SK-N-SH (cell line): ENCODE measurements around the gene COBL. TPM values are rescaled to one million over a fixed set of nuclear protein-coding genes. Genes with fewer than 3 reads are reported as not detected.

Experiments
- CTCF ChIA-PET: fragments of 300-600, 350-600 bp; formaldehyde crosslinking; extraction: SDS; loops from one replicate; lab custom pipeline; 2021; lab: Yijun Ruan, JAX
- POLR2A ChIA-PET: fragments of 350-600 bp; sonication (Branson Sonifier 250); formaldehyde crosslinking; extraction: SDS; loops from one replicate; lab custom pipeline; 2020; ENCODE audit warnings: antibody characterized with exemption, inconsistent platforms; lab: Yijun Ruan, JAX
- DNase-seq: peaks from one replicate; pipeline ENCODE4 v3.0.0; 2012
- H2AFZ ChIP-seq: fragments of 200-600 bp; sonication (generic); 2 replicates; pipeline ENCODE4 v1.8.1; 2016; ENCODE audit warnings: antibody characterized with exemption, mild to moderate bottlenecking, low read depth
- H3F3A ChIP-seq: fragments of 200-600 bp; sonication (generic); replicated peaks from 2 replicates; pipeline ENCODE3; 2016; ENCODE audit warnings: antibody characterized with exemption, mild to moderate bottlenecking; ENCODE audit not compliant: insufficient read depth
- H3K27ac ChIP-seq, 2 experiments: fragments of 200-500 bp in 1 of 2; fragments of 200-600 bp in 1 of 2; sonication (Bioruptor generic) in 1 of 2; sonication (generic), shearing (Covaris generic) in 1 of 2; 2 replicates each; pipeline versions ENCODE4 v1.5.1 to v1.6.1; 2014 to 2016; ENCODE audit warnings: low read depth in 2 of 2, inconsistent platforms in 1 of 2, low read length in 1 of 2, mild to moderate bottlenecking in 1 of 2, mixed read lengths in 1 of 2
- H3K27me3 ChIP-seq: fragments of 200-600 bp; sonication (generic), shearing (Covaris generic); 2 replicates; pipeline ENCODE4 v1.6.1; 2016; ENCODE audit warnings: mixed run types; ENCODE audit not compliant: insufficient read depth
- H3K36me3 ChIP-seq, 2 experiments: fragments of 200-500 bp in 1 of 2; fragments of 200-600 bp in 1 of 2; sonication (Bioruptor generic) in 1 of 2; sonication (generic) in 1 of 2; replicated peaks in 1 of 2; 2 replicates each; pipeline versions ENCODE3 to v1.5.1; 2014 to 2016; ENCODE audit warnings: low read length in 1 of 2, mild to moderate bottlenecking in 1 of 2; ENCODE audit not compliant: insufficient read depth in 2 of 2, control insufficient read depth in 1 of 2
- H3K4me1 ChIP-seq, 2 experiments: fragments of 200-500 bp in 1 of 2; fragments of 200-600 bp in 1 of 2; sonication (Bioruptor generic) in 1 of 2; sonication (generic), shearing (Covaris generic) in 1 of 2; 2 replicates each; pipeline versions ENCODE4 v1.5.1 to v1.6.1; 2014 to 2016; ENCODE audit warnings: low read depth in 1 of 2, low read length in 1 of 2, mixed run types in 1 of 2; ENCODE audit not compliant: insufficient read depth in 2 of 2, control insufficient read depth in 1 of 2
- H3K4me2 ChIP-seq: fragments of 200-600 bp; sonication (generic), shearing (Covaris generic); 2 replicates; pipeline ENCODE4 v1.6.1; 2017; ENCODE audit warnings: mixed run types
- H3K4me3 ChIP-seq, 2 experiments: fragments of 200-500 bp in 1 of 2; fragments of 200-600 bp in 1 of 2; sonication (Bioruptor generic) in 1 of 2; sonication (generic), shearing (Covaris generic) in 1 of 2; 2 replicates each; pipeline versions ENCODE4 v1.5.1 to v1.8.1; 2014 to 2016; ENCODE audit warnings: low read depth in 2 of 2, inconsistent platforms in 1 of 2, low read length in 1 of 2, mild to moderate bottlenecking in 1 of 2, mixed read lengths in 1 of 2, moderate library complexity in 1 of 2
- H3K79me2 ChIP-seq: fragments of 200-600 bp; sonication (generic); 2 replicates; pipeline ENCODE4 v1.8.1; 2017; ENCODE audit warnings: mild to moderate bottlenecking; ENCODE audit not compliant: insufficient read depth
- H3K9ac ChIP-seq: fragments of 200-600 bp; sonication (generic); 2 replicates; pipeline ENCODE4 v1.6.1; 2017; ENCODE audit warnings: mixed run types
- H3K9me2 ChIP-seq: fragments of 200-600 bp; sonication (generic); 2 replicates; pipeline ENCODE4 v1.6.1; 2017; ENCODE audit warnings: mixed run types
- H3K9me3 ChIP-seq: fragments of 200-600 bp; sonication (generic); 2 replicates; pipeline ENCODE4 v1.6.1; 2017; ENCODE audit warnings: mixed run types, mild to moderate bottlenecking, moderate library complexity
- H4K20me1 ChIP-seq: fragments of 200-600 bp; sonication (generic); 2 replicates; pipeline ENCODE4 v1.6.1; 2017; ENCODE audit warnings: mild to moderate bottlenecking, mixed run types; ENCODE audit not compliant: insufficient read depth
- ELF1 ChIP-seq: IDR thresholded peaks from 2 replicates; pipeline ENCODE4 v1.4.0; 2012
- EZH2phosphoT487 ChIP-seq: fragments of 200-600 bp; sonication (generic); IDR thresholded peaks from 2 replicates; pipeline ENCODE4 v1.6.1; 2017; ENCODE audit warnings: low read depth, mixed run types, mild to moderate bottlenecking, antibody characterized with exemption, moderate library complexity, borderline replicate concordance
- FOSL2 ChIP-seq: IDR thresholded peaks from 2 replicates; pipeline ENCODE4 v1.4.0; 2012; ENCODE audit warnings: low read depth, mild to moderate bottlenecking, moderate library complexity, borderline replicate concordance
- FOXJ3 ChIP-seq: sonication (generic); formaldehyde crosslinking; IDR thresholded peaks from 2 replicates; pipeline ENCODE4 v1.5.1; 2020; ENCODE audit warnings: mild to moderate bottlenecking, missing genetic modification reagents
- FOXM1 ChIP-seq: IDR thresholded peaks from 2 replicates; pipeline ENCODE4 v1.4.0; 2012; ENCODE audit warnings: low read depth, mild to moderate bottlenecking
- GABPA ChIP-seq: IDR thresholded peaks from 2 replicates; pipeline ENCODE4 v1.4.0; 2012; ENCODE audit warnings: low read depth, mild to moderate bottlenecking
- GATA2 ChIP-seq: sonication (generic); formaldehyde crosslinking; IDR thresholded peaks from 2 replicates; pipeline ENCODE4 v1.5.0; 2020; ENCODE audit warnings: mild to moderate bottlenecking, missing genetic modification reagents
- JUND ChIP-seq: IDR thresholded peaks from 2 replicates; pipeline ENCODE4 v1.4.0; 2012
- MXI1 ChIP-seq: IDR thresholded peaks from 2 replicates; pipeline ENCODE4 v1.6.1; 2012; ENCODE audit warnings: mild to moderate bottlenecking, low read depth, low read length, improper control_type of control experiment
- NRF1 ChIP-seq: IDR thresholded peaks from 2 replicates; pipeline ENCODE4 v1.6.1; 2012; ENCODE audit warnings: low read depth, mild to moderate bottlenecking, low read length
- RAD21 ChIP-seq: IDR thresholded peaks from 2 replicates; pipeline ENCODE4 v1.6.1; 2012; ENCODE audit warnings: mild to moderate bottlenecking, low read length
- RCOR1 ChIP-seq: fragments of 150-350 bp; IDR thresholded peaks from 2 replicates; pipeline ENCODE4 v1.6.1; 2017; ENCODE audit warnings: antibody characterized with exemption, low read length
- RXRA ChIP-seq: IDR thresholded peaks from 2 replicates; pipeline ENCODE4 v1.4.0; 2012; ENCODE audit warnings: low read depth, mild to moderate bottlenecking, borderline replicate concordance
- SMC3 ChIP-seq: IDR thresholded peaks from 2 replicates; pipeline ENCODE4 v1.6.1; 2012; ENCODE audit warnings: low read depth, low read length, improper control_type of control experiment
- TCF12 ChIP-seq: IDR thresholded peaks from 2 replicates; pipeline ENCODE4 v1.4.0; 2012
- USF1 ChIP-seq: IDR thresholded peaks from 2 replicates; pipeline ENCODE4 v1.4.0; 2012; ENCODE audit warnings: low read depth, borderline replicate concordance
- YY1 ChIP-seq: IDR thresholded peaks from 2 replicates; pipeline ENCODE4 v1.4.0; 2012; ENCODE audit warnings: low read depth, mild to moderate bottlenecking
- ZBTB33 ChIP-seq: IDR thresholded peaks from 2 replicates; pipeline ENCODE4 v1.4.0; 2012; ENCODE audit warnings: low read depth, borderline replicate concordance
- WGBS: methylation state at CpG from one replicate; pipeline ENCODE4 v1.1.6; 2017; ENCODE audit warnings: low lambda C conversion rate; 5-methylcytosine and 5-hydroxymethylcytosine counted together
- polyA plus RNA-seq, 3 experiments: library from polyadenylated mRNA; depleted of rRNA; stranded (reverse); fragments of >200 nt; gene quantifications; 2 replicates each; pipeline ENCODE4 v1.2.3, GENCODE V29; 2012
- TF ChIP-seq, protein P1 (sequence below): IDR thresholded peaks from 2 replicates; pipeline ENCODE4; 2012
- TF ChIP-seq, protein P2 (sequence below): fragments of 200-600 bp; sonication (generic); IDR thresholded peaks from 2 replicates; pipeline ENCODE4 v1.6.1; 2017; ENCODE audit warnings: antibody characterized with exemption, mild to moderate bottlenecking, moderate library complexity
- TF ChIP-seq, protein P3 (sequence below): IDR thresholded peaks from 2 replicates; pipeline ENCODE4 v1.4.0; 2012; ENCODE audit warnings: low read depth

COBL gene
- polyA plus RNA-seq, 1 of the 3 experiments (the other 2 are of a cell fraction): under 0.01 TPM

GRCh38 chr7:51321961-51322515 is 5.4 kb upstream of the COBL start:
- no peaks in the 10 kb centered on the region for H3F3A ChIP-seq
- no peaks in the 10 kb centered on the region for H3K4me1 ChIP-seq
- H3K79me2 ChIP-seq: no peaks in the 10 kb centered on the region
- ChIA-PET CTCF (interaction anchor here (1.4 kb wide), 1 partner anchor 161 kb away, joined by 4 read pairs; no protein-coding TSS in a partner anchor), POLR2A (no interaction called here)
- no peak overlapping the region for H3K4me2 ChIP-seq
- H3K27ac ChIP-seq: no peak overlapping the region
- no peak overlapping the region for H3K4me3 ChIP-seq
- no peaks in the 10 kb centered on the region for H3K36me3 ChIP-seq
- no peaks in the 10 kb centered on the region for H3K9me2 ChIP-seq
- H3K9me3 ChIP-seq: no peaks in the 10 kb centered on the region
- TF ChIP-seq TCF12: no peak
- TF ChIP-seq, protein P1, sequence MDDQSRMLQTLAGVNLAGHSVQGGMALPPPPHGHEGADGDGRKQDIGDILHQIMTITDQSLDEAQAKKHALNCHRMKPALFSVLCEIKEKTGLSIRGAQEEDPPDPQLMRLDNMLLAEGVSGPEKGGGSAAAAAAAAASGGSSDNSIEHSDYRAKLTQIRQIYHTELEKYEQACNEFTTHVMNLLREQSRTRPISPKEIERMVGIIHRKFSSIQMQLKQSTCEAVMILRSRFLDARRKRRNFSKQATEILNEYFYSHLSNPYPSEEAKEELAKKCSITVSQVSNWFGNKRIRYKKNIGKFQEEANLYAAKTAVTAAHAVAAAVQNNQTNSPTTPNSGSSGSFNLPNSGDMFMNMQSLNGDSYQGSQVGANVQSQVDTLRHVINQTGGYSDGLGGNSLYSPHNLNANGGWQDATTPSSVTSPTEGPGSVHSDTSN: no peak
- TF ChIP-seq, protein P2, sequence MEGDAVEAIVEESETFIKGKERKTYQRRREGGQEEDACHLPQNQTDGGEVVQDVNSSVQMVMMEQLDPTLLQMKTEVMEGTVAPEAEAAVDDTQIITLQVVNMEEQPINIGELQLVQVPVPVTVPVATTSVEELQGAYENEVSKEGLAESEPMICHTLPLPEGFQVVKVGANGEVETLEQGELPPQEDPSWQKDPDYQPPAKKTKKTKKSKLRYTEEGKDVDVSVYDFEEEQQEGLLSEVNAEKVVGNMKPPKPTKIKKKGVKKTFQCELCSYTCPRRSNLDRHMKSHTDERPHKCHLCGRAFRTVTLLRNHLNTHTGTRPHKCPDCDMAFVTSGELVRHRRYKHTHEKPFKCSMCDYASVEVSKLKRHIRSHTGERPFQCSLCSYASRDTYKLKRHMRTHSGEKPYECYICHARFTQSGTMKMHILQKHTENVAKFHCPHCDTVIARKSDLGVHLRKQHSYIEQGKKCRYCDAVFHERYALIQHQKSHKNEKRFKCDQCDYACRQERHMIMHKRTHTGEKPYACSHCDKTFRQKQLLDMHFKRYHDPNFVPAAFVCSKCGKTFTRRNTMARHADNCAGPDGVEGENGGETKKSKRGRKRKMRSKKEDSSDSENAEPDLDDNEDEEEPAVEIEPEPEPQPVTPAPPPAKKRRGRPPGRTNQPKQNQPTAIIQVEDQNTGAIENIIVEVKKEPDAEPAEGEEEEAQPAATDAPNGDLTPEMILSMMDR: no peak
- no peak for TF ChIP-seq ELF1
- TF ChIP-seq GABPA: no peak
- no peak for TF ChIP-seq FOXJ3 (CRISPR knock-in tag)
- TF ChIP-seq RCOR1: no peak
- TF ChIP-seq FOSL2: no peak
- DNase-seq: no peak
- no peak overlapping the region for H2AFZ ChIP-seq
- no peaks in the 10 kb centered on the region for H3K27me3 ChIP-seq
- WGBS: 53% methylated on average over 11 of the region's 11 CpGs
- H4K20me1 ChIP-seq: no peaks in the 10 kb centered on the region
- H3K9ac ChIP-seq: no peak overlapping the region

GRCh38 chr7:51318886-51319579 is 2.4 kb upstream of the COBL start:
- Histone ChIP-seq H4K20me1 (no peaks in the 10 kb centered on the region), H3K9ac (no peak overlapping the region), H3K9me2 (no peaks in the 10 kb centered on the region), H3K4me1 (peaks cover 0 to 9% of the 10 kb centered on the region in 2 experiments; a peak in 1 of 4 replicates), H3K9me3 (no peaks in the 10 kb centered on the region), H3F3A (no peaks in the 10 kb centered on the region), H2AFZ (no peak overlapping the region), H3K27ac (no peak overlapping the region), H3K36me3 (no peaks in the 10 kb centered on the region), H3K4me3 (no peak overlapping the region), H3K27me3 (peaks cover 12% of the 10 kb centered on the region), H3K4me2 (no peak overlapping the region), H3K79me2 (no peaks in the 10 kb centered on the region)
- DNase-seq: no peak
- 36% methylated on average over 5 of the region's 6 CpGs for WGBS
- CTCF ChIA-PET: interaction anchor here (1.8 kb wide), 1 partner anchor 13 kb away, joined by 5 read pairs; no protein-coding TSS in a partner anchor
- POLR2A ChIA-PET: no interaction called here
- TF ChIP-seq, protein P3, sequence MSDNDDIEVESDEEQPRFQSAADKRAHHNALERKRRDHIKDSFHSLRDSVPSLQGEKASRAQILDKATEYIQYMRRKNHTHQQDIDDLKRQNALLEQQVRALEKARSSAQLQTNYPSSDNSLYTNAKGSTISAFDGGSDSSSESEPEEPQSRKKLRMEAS: no peak
- TF ChIP-seq EZH2phosphoT487 (no peak), FOXM1 (no peak), JUND (no peak), MXI1 (no peak), RAD21 (no peak), ZBTB33 (no peak), SMC3 (no peak), RCOR1 (no peak), GATA2 (CRISPR knock-in tag) (no peak), ELF1 (no peak), USF1 (no peak), RXRA (no peak), NRF1 (no peak), YY1 (no peak), FOXJ3 (CRISPR knock-in tag) (no peak)
- TF ChIP-seq, protein P1: no peak
